K562 (cell line): ENCODE measurements around the gene FERMT3. TPM values are rescaled to one million over a fixed set of nuclear protein-coding genes. Genes with fewer than 3 reads are reported as not detected.

Experiments used
- FOXM1 ChIP-seq, 2 experiments: fragments of 450-650 bp in 1 of 2; sonication (generic) in 1 of 2; formaldehyde crosslinking in 1 of 2; IDR thresholded peaks; 2 replicates each; pipeline versions ENCODE4 v1.6.1 to v1.9.0; 2017 to 2022; ENCODE audit warnings: low read depth in 2 of 2, mild to moderate bottlenecking in 2 of 2, missing genetic modification reagents in 1 of 2, moderate library complexity in 1 of 2
- MYNN ChIP-seq, 2 experiments: sonication (generic); formaldehyde crosslinking in 1 of 2; IDR thresholded peaks; 2 replicates each; pipeline versions ENCODE4 v1.5.0 to v1.6.1; 2016 to 2020; ENCODE audit warnings: antibody characterized with exemption in 1 of 2, missing genetic modification reagents in 1 of 2
- SMAD1 ChIP-seq: fragments of 150-350 bp; IDR thresholded peaks from 2 replicates; pipeline ENCODE4 v1.6.1; 2014; ENCODE audit warnings: low read length, low read depth; ENCODE audit not compliant: partially characterized antibody
- SP1 ChIP-seq: sonication (generic); formaldehyde crosslinking; IDR thresholded peaks from 2 replicates; pipeline ENCODE4 v1.8.1; 2022; ENCODE audit warnings: mild to moderate bottlenecking, missing genetic modification reagents
- ZNF57 ChIP-seq: fragments of 450-650 bp; formaldehyde crosslinking; IDR thresholded peaks from 2 replicates; pipeline ENCODE4 v1.4.0; 2020; ENCODE audit warnings: mild to moderate bottlenecking, moderate library complexity
- polyA plus RNA-seq, 8 experiments: library from polyadenylated mRNA; depleted of rRNA in 4 of 8; stranded (reverse) in 5 of 8; unstranded in 3 of 8; fragments of >200 nt; fragmentation: Nextera tagmentation in 2 of 8; fragmentation: Illumina TruSeq in 1 of 8; extraction: Ambion mirVana in 2 of 8; extraction: Trizol in 1 of 8; gene quantifications; 2 replicates each; pipeline versions ENCODE4 v1.2.1 to v1.2.3, GENCODE V29; 2011 to 2014; ENCODE audit warnings: inconsistent platforms in 1 of 8, missing spikeins in 1 of 8
- total RNA-seq, 7 experiments: library from RNA; depleted of rRNA in 6 of 7; stranded (reverse); fragments of >200 nt in 6 of 7; fragmentation: Illumina TruSeq in 2 of 7; extraction: Trizol in 2 of 7; gene quantifications; 2 replicates each; pipeline versions ENCODE4 v1.2.1 to v1.2.3, GENCODE V29; 2011 to 2021; ENCODE audit warnings: low replicate concordance in 1 of 7
- TF ChIP-seq, protein P1 (sequence below): sonication (generic); formaldehyde crosslinking; IDR thresholded peaks from 2 replicates; pipeline ENCODE4 v1.8.1; 2023; ENCODE audit warnings: mild to moderate bottlenecking, missing genetic modification reagents
- TF ChIP-seq, protein P2 (sequence below): sonication (generic); formaldehyde crosslinking; IDR thresholded peaks from 2 replicates; pipeline ENCODE4 v1.8.1; 2023; ENCODE audit warnings: mild to moderate bottlenecking, missing genetic modification reagents, moderate library complexity
- TF ChIP-seq, protein P3 (sequence below): fragments of 250-450 bp; sonication (Bioruptor Pico); IDR thresholded peaks from 2 replicates; pipeline ENCODE4 v1.4.0; 2020; ENCODE audit warnings: mild to moderate bottlenecking, moderate library complexity, borderline replicate concordance

The FERMT3 gene
- total and polyA plus RNA-seq, 9 of the 15 experiments (the other 6 are each of a cell fraction or from before 2014, with no cell fraction given): 3.2 to 275 (median 79.7) TPM

DNA sequence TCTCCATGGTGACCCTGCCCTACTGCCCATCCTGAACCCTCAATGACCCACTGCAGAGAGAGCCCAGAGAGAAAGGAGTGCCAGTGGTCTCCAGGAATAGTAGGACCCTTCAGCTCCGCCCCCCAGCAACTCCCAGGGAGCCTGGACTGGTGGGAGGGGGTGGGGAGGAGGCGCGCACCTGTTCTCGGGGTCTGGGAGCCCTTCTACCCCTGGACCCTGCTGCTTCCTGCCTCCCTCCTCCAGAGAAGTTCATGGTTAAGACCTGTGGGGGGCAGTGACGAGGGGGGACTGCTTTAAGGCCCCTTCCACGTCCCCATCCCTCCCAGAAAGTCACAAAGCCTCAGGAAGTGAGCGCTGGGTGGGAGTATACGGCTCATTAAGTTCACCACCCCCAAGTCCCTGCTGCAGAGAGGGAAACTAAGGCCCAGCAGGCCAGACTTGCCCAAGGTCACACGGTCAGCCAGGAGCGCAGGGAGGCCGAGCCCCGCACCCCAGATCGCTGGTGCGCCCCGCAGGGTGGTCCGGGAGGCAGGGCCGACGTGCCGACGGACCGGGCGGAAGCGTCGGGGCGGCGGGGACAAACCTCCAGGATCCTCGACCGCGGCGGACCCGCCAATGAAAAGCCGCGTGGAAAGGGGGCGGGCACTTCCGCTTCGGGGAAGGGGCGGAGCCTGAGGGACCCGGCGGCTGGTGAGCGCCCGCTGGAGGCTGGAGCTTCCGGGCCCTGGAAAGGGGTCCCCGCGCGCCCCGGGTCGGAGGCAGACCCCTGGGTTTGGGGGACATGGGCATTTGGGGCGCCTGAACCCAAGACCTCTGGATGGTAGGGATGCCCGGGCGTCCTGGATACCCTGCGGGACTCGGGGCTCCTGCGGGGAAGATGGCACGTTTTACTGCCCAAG lies 19.3 kb downstream of the FERMT3 start, which contains the start of the genes NUDT22 and TRPT1 (continued):
- TF ChIP-seq, protein P1, sequence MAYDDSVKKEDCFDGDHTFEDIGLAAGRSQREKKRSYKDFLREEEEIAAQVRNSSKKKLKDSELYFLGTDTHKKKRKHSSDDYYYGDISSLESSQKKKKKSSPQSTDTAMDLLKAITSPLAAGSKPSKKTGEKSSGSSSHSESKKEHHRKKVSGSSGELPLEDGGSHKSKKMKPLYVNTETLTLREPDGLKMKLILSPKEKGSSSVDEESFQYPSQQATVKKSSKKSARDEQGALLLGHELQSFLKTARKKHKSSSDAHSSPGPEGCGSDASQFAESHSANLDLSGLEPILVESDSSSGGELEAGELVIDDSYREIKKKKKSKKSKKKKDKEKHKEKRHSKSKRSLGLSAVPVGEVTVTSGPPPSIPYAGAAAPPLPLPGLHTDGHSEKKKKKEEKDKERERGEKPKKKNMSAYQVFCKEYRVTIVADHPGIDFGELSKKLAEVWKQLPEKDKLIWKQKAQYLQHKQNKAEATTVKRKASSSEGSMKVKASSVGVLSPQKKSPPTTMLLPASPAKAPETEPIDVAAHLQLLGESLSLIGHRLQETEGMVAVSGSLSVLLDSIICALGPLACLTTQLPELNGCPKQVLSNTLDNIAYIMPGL: 0 out of 2 replicates have a peak, but pooled peaks have one; percentile 27
- TF ChIP-seq, protein P2, sequence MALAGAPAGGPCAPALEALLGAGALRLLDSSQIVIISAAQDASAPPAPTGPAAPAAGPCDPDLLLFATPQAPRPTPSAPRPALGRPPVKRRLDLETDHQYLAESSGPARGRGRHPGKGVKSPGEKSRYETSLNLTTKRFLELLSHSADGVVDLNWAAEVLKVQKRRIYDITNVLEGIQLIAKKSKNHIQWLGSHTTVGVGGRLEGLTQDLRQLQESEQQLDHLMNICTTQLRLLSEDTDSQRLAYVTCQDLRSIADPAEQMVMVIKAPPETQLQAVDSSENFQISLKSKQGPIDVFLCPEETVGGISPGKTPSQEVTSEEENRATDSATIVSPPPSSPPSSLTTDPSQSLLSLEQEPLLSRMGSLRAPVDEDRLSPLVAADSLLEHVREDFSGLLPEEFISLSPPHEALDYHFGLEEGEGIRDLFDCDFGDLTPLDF (CRISPR knock-in tag): peak; percentile 66
- TF ChIP-seq MYNN (IDR thresholded peaks at IDR 0.05): 0 out of 2 replicates have a peak, but pooled peaks have one; percentile 19
- TF ChIP-seq MYNN (CRISPR knock-in tag; IDR thresholded peaks at IDR 0.05): no peak
- TF ChIP-seq ZNF57 (CRISPR knock-in tag): no peak
- TF ChIP-seq FOXM1 (IDR thresholded peaks at IDR 0.05; ENCODE audit: low read depth): no peak
- 0 out of 2 replicates have a peak, but pooled peaks have one; percentile 76 for TF ChIP-seq FOXM1 (CRISPR knock-in tag; IDR thresholded peaks at IDR 0.05; ENCODE audit: low read depth)
- peak; percentile 87 for TF ChIP-seq SP1 (CRISPR knock-in tag)
- TF ChIP-seq, protein P3, sequence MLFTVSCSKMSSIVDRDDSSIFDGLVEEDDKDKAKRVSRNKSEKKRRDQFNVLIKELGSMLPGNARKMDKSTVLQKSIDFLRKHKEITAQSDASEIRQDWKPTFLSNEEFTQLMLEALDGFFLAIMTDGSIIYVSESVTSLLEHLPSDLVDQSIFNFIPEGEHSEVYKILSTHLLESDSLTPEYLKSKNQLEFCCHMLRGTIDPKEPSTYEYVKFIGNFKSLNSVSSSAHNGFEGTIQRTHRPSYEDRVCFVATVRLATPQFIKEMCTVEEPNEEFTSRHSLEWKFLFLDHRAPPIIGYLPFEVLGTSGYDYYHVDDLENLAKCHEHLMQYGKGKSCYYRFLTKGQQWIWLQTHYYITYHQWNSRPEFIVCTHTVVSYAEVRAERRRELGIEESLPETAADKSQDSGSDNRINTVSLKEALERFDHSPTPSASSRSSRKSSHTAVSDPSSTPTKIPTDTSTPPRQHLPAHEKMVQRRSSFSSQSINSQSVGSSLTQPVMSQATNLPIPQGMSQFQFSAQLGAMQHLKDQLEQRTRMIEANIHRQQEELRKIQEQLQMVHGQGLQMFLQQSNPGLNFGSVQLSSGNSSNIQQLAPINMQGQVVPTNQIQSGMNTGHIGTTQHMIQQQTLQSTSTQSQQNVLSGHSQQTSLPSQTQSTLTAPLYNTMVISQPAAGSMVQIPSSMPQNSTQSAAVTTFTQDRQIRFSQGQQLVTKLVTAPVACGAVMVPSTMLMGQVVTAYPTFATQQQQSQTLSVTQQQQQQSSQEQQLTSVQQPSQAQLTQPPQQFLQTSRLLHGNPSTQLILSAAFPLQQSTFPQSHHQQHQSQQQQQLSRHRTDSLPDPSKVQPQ (CRISPR knock-in tag): no peak
- TF ChIP-seq SMAD1: no peak
